Measurements from ENCODE around the gene SLC7A11.

GRCh38 chr4:138262030-138262429 lies 19.9 kb upstream of the SLC7A11 start:
- TF ChIP-seq, protein P1, sequence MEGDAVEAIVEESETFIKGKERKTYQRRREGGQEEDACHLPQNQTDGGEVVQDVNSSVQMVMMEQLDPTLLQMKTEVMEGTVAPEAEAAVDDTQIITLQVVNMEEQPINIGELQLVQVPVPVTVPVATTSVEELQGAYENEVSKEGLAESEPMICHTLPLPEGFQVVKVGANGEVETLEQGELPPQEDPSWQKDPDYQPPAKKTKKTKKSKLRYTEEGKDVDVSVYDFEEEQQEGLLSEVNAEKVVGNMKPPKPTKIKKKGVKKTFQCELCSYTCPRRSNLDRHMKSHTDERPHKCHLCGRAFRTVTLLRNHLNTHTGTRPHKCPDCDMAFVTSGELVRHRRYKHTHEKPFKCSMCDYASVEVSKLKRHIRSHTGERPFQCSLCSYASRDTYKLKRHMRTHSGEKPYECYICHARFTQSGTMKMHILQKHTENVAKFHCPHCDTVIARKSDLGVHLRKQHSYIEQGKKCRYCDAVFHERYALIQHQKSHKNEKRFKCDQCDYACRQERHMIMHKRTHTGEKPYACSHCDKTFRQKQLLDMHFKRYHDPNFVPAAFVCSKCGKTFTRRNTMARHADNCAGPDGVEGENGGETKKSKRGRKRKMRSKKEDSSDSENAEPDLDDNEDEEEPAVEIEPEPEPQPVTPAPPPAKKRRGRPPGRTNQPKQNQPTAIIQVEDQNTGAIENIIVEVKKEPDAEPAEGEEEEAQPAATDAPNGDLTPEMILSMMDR (conservative IDR thresholded peaks at IDR 0.05 in 1 of 2, IDR thresholded peaks at IDR 0.05 in 1 of 2; ENCODE audit: extremely low read depth in 1 of 2, insufficient read depth in 1 of 2, low read depth in 1 of 2, low read length in 2 of 2), result no peak
- TF ChIP-seq EZH2 (IDR thresholded peaks at IDR 0.05; ENCODE audit: borderline replicate concordance, low read length), result no peak
